Ammon's horn (tissue), 1 donor: ENCODE measurements around the gene MPC1.

ENCODE experiments used
- DNase-seq: peaks from one replicate; pipeline ENCODE4 v3.0.0-alpha.2; 2016; ENCODE audit warnings: low spot score

Gene MPC1

DNA sequence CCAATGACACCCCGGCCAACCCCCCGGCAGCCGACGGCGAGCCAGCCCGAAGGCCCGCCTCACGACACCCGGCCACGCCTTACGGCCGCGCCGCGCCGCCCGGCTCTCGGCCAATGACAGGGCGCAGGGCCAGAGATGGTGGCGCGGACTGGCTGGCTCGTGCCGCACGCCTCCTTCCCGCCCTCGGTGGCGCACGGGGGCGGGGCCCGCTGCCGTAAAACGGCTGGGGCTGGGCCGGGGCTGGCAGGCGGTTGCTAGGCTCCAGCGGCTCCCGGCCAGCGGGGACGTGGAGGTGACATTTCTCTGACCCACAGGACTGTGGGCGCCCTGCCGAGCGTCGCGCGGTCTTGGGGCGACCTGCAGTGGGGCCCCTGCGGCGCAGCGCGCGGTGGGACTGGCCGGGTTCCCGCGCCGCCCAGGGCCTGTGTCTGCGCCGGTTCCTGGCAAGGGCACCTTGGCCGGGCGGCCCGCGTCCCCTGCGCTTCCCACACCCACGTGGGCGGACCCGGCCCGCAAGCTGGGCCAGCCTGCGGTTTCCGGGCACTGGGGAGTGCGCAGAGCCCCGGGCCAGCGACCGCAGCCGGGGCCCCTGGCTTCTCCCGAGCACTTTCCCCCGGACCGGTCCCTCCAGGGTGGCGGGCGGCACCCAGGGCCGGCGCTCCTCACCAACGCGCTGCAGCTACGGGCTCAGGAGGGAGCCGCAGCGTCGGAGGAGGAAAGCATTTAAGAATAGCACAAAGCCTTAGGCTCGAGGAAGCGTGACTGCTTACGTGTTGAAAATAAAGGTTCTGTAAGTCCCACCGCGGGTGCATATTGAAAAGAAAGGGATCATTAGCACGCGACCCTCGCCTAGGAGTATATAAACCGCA is at the start of gene MPC1:
Gene MPC1 (minus strand): TSS at position 8 of the 869 bp plus-strand sequence. CDS start 64 bp downstream, outside the sequence.
- peak; percentile 97 for DNase-seq

DNA sequence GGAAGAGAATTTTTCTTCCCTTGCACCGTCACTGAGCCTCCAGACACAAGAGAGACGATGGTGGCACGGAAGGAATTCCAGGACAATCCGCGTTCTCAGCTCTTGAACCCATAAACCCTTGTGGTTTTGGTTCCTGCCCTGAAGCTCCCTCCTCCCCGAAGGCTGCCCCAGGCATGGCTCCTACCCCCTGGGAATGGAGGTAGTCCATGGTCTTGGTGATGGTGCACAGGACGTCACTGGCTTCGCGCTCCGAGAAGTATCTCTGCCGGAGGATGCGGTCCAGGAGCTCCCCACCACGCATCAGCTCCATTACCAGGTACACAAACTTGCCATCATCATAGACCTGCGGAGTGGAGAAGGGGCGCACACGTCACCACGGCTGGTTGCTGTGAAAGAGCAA is 47.5 kb upstream of the MPC1 start:
- DNase-seq, result no peak

DNA sequence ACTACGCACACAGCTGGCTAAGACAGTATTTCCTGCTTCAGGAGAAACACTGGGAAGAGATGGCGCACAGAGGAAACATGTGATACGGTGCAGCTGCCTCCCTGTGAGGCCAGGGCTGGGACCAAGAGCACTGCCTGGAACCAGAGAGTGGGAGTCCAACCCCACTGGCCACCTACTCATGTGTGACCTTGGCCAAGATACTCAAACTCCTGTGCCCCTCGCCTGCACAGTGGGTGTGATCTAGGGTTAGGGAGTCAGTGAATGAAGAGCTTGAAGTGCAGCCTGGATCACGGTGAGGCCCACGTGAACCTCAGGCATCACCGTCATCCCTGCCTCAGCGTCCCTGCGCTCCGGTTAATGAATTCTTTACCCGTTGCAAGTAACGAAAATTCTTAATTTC is 41.7 kb upstream of the MPC1 start:
- no peak for DNase-seq

DNA sequence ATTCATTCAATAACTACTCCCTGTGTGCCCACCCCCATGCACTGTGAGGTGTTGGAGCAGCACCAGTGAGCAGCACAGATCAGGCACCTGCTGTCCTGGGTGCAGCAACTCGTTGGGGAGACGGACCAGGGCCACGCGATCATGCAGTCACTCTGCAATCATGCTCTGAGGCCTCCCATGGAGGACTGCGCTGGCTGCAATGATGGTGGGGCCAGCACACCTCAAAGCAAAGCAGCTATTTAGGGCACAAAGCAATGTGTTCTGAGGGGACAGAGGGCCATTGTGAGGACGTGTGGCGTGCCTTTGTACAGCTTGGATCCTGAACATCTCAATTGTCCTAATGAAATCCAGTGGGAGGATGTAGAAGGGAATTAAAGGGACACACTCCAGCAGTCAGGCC is 41.0 kb upstream of the MPC1 start:
- peak; percentile 93 for DNase-seq

DNA sequence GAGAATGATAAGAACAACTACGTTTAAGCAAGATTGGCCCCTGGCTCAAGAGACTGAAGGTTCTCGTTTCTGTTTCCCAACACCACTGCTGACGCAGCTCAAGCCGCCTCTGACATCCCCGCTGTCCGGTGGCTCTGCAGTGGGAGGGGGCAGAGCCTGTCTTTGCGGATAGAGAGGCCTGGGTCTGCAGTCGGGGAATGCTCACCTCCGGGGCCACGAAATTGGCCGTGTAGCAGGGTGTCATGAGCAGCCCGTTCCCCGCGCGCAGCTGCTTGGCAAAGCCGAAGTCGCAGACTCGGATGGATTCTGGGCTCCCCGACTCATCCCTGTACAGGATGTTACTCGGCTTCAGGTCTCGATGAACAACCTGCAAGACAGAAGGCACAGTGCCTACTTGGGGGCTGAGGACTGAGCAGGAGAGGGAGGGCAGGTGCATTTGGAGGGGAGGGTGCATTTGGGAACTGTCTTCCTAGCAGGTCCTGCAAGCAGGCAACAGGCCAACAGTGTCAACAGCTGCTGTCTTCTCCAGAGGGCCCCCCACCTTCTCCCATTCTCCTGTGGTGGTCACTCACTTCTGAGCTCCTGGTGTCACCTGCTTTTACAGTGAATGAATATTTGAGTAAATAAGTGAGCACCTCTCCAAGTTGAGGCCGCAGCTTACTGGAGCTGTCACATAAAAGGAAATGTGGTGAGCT is 40.5 kb upstream of the MPC1 start:
- no peak for DNase-seq

DNA sequence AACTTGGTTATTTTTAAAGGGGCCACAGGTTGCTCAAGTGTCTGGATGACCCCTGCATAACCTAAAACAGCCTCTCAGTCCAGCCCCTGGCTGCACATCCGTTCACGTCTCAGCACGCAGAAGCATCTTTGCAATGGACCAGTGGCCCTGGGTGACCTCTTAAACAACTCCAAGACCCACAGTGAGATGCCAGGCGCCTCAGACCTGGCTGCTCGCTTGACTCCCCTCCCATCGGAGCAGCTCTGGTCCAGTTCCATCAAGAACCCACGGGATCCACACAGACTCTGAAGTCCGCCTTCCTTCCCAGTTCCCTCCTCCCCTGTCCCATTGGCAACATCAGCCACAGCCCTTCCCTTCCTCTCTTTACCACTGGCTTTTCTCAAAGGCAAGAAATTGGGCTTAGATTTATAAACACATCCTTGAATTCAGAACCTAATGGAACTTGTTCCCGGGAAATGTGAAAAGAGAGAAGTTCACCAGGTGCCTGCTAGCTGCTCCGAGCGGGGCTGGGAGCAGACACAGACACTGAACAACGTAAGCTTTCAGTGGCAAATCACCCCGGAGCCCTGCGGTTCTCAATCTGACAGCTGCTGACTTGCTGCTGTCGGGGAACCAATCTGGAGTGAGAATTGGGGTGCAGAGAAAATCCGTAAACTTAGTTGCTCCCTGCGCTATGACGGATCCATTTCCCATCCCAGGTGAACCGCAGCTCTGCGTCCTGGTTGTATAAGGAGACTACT is 39.6 kb upstream of the MPC1 start:
- DNase-seq, result no peak

DNA sequence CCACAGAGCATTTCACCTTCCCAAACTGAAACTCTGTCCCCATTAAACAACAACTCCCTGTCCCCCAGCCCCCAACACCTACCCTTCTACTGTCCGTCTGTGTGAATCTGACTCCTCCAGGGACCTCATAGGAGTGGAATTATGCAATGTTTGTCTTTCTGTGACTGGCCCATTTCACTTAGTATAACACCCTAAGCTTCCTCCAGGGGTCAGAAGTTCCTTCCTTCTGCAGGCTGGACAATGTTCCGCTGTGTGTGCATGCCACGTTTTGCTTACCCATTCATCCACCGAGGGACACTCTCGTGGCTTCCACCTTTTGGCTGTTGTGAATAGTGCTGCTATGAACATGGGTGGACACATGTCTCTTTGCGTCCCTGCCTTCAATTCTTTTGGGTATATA is 37.6 kb upstream of the MPC1 start:
- DNase-seq, result peak; percentile 76

DNA sequence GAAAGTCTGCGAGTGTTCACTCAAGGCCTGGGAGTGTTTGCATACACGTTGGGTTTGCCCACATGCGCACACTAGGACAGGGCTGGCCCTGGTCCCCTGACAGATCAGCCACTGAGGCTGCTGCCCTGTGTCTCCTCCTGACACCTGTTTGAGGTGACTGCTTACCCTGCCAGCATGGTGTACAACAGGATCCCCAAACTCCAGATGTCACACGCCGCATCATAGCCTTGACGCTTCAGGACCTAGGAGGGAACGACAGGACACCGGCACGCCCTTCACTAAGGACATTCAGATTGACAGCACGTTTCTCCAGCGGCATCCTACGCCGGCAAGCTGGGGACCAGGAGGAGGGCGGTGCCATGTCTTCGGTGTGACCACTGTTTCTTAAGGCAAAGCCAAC is 37.0 kb upstream of the MPC1 start:
- DNase-seq, result no peak

DNA sequence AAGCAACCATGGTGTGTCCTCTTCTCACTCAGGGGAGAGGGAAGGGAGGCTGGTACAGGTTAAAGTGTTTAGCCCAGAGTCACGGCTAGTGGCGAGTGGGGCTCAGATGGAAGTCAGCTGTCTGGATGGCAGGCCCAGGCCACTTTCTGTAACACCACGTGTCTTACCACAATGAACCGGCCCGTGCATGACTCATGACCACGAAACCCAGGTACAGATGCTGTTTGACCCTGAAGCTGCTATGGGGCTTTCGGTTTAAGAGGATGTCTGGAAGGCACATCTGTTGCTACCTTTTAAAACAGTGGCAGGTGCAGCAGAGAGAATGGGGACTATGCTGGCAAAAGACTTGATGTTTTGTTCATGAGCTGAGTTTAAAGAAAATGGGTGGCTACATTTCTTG is 36.5 kb upstream of the MPC1 start:
- no peak for DNase-seq

DNA sequence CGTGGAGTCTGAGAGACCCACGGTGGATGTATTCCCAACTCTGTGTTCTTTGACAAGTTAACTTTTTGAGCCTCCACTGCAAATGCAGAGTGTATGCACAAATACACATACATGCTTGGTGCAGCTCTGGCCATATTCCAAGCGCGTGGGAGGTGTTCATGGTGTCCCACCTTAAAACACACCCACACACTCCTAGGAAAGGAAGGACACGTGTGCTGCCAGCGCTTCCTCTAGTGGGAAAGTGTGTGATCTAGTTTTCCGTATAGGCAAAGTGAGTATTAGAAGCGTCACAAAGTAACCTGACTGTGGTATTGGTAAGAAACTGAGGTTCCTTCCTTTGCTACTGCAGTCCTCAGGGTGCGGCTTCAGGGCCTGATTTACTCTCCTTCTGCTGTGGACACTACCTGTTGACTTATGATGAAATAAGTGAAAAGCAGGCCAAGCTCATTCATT is 36.0 kb upstream of the MPC1 start:
- no peak for DNase-seq

DNA sequence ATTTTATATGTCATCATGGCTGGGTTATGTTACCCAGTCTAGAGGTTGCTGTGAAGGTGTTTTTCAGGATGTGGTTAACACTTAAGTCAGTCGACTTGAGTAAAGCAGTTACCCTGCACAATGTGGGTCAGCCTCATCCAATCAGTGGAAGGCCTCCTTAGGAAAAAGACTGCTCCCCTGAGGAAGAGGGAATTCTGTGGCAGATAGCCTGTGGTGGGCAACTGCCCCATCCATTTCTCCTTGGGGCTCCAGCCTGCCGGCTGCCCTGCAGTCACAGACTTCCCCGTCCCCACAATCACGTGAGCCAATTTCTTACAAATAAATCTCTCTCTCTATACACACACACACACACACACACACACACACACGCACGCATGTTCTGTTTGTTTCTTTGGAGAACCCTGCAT is 34.5 kb upstream of the MPC1 start:
- no peak for DNase-seq

DNA sequence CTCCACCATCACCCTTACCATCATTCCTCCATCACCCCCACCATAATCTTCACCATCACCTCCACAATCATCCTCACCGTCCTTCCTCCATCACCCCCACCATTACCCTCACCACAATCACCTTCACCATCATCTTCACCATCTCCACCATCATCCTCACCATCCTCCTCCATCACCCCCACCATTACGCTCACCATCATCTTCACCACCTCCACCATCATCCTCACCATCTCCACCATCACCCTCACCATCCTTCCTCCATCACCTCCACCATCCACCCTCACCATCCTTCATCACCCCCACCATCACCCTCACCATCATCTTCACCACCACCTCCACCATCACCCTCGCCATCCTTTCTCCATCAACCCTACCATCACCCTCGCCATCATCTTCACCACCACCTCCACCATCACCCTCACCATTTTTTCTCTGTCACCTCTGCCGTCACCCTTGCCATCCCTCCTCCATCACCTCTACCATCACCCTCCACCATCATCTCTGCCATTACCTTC is 33.1 kb upstream of the MPC1 start:
- DNase-seq, result no peak

DNA sequence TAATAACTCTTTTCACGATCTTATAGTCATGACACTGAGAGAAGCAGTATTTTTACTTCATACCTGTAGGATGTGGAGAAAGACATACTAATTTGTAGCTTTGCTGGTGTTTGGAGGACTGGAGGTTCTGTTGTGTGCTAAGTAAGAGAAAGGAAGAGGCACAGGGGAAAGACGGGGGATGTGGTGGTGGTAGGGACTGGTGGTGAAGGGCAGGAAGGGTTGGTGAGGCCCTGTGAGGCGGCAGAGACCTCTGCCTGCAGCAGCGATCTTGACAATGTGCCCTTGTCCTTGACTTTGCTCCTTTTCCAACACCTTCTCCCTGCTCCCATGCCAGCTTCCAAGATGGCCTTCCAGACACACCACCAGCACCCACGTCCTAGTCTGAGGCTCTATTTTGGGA is 32.6 kb upstream of the MPC1 start:
- no peak for DNase-seq

DNA sequence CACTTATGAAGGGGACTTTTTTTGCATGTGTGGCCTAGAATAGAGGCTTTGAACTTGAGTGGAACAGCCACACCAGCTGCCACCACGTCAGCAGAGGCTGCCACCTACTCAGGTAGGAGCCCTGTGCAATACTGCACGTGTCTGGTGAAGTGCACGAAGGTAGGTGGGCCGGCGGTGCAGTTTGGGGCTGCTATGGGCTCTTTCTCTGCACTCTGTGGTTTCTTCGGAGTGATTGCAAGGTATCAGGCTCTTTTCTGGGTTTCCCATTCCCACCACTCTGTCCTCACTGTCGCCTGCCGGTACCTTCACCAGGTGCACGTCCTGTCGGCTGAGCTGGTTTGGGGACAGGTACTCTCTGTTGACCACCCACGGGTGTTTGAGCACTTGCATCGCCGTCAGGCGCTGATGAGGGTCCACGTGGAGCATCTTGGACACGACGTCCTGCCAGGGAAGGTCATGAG is 30.8 kb upstream of the MPC1 start:
- DNase-seq, result no peak

DNA sequence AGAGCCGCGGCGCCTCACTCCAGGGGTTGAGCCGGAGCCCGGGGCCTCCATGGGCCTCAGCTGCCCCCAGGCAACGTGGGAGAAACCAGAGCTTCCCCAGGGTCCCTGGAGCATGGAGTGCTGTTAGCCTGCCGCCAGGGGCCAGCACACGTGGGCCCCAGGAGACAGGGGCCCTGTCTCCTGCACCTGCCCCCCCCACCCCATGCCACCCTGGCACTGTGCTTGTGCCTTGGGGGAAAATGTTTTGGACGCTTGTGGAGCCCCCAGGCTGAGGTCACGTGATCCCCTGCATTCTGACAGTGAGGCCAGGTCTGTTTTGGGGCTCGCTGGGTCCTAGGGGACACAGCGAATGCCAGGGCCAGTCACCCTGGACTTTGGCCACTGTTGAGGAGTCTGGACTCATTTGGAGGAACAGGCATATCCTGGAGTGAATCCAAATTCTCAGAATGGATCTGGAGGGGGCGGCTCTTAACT is 30.2 kb upstream of the MPC1 start:
- no peak for DNase-seq

DNA sequence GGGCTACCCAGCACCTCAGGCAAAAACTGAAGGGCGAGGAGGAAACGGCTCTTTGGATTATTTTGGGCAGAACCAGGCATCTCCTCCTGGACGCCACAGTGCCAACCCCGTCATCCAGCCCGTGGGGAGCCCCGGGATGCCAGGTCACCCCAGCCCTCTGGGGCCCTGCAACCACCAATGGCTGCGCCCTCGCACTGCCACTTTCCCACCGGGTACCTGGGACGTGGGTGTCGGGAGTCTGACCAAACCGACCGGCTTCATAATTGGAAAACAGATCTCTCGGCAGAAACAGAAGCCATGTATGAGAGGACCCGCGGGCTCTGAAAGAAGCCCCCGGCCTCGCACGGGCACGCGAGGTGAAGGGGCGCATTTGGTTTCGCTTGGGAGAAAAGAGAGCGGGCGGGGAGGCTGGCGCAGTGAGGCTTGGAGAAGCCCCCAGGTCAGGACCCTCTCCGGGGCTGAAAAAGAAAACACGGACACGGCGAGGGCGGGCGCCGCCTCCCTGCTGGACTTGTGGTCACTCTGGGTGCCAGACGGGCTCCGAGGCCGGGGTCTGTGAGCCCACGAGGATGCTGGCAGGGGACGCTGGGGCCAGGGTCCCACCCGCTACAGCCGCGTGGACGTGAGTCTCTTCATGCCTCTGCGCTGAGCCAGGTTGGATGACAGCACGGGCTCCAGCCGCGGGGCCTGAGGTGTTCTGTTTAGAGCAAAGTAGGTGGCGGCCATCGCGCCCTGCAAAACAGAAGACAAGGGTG is 29.6 kb upstream of the MPC1 start:
- DNase-seq, result no peak

DNA sequence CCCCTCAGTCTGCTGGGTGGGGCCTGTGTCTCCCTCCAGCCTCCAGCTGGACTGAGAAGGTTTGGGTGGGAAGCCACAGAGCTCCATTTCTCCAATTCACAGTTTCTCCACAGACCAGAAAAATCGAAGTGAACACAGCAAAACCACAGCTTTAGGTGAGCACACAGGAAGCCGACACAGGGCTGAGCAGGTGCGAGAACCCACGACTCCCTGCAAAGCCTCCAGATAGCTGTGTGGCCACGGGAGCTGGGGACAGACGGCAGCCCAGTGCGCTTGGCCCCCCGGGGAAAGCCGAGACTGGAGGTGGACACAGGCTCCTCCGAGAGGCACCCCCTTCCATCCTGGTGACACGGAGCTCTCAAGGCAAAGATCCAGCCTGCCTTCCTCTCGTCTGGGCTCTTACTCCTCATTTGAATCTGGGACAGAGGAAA is 29.0 kb upstream of the MPC1 start:
- no peak for DNase-seq

DNA sequence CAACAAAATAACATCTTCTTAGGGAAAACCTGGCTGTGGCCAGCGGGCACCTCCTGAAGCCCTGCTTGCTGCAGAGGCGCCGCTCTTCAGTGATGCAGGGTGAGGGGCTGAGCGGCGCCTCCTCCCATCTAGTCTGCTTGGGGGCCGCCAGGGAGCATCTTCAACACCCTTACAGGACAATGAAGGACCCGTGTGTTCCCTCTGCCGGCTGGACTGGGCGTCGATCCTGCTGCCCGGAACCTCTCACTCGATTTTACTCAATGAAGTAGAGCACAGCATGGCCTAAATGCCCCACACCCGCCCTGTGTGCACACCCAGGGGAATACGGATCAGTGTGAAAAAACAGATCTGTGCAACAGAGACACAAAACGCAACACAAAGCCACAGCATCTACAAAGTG is 28.5 kb upstream of the MPC1 start:
- no peak for DNase-seq

DNA sequence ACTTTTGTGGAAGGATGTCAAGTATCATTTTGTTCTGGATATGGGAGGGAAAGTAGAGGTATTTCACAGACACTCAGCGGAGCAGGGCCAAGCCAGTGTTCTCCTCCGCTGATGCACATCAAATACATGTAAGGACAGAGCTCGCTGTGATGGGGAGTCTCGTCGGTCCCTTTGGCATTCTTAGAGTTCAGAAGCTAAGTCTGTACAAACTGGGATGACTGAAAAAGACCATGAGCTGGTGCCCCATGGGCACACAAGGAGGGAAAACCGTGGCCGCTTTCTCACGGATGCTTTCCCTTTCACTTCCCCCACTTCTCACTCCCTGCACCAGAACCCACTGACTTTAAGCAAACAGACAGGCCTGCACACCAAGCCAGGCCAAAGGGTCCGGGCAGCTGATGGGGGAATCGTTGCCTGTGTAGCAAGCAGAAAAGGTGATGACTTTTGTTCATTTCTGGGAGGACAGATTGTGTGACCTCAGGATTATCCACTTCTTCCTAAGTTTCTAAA is 27.7 kb upstream of the MPC1 start:
- DNase-seq, result no peak

DNA sequence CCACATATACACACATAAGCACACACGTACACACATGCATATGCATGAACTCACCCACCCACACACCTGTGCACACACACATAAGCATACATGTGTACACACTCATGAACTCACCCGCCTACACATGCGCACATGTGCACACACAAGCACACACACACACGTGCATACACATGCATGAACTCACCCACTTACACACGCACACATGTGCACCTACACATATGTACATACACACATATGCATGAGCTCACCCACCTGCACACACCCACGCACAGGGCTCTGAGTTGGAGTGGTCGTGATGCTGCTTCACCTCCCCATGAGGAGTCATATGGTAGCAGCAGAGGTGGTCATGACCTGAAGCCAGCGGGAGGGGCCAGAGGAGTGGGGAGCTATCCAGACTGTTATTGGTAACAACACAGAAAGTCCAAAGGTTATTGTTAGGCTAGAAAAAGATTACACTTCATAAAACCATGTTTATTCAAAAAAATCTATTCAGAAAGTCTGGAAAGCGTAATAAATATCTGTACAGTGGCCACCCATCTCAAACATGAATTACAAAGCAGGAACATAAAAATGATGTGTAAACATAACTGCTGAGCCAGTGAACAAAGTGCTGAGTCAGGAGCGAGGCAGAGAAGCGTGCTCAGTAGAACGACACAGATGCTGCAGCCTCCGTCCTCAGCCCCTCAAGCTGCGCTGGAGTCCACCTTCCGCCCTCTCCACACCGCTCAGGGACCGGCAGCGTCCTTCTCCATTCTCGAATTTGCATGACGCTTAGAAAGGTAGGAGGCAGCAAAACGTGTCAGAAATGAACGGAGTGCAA is 26.4 kb upstream of the MPC1 start:
- no peak for DNase-seq
